Stimulated activated CD4-positive, alpha-beta T cell treated with anti-CD3 and anti-CD28 coated beads, Interleukin-15, amount 100 ng/mL, for 1 hour (primary cell): ENCODE results near the gene PLPPR4.
"Not testable (repeated sequence)": the region's sequence is repeated elsewhere in the genome, so short reads cannot be mapped to it uniquely, and the experiment has no call there.

Experiments
- DNase-seq, 2 donors: peaks; one replicate each; pipeline ENCODE4 v3.0.0-alpha.2; 2020; ENCODE audit warnings: low read depth in 1 of 2, low spot score in 1 of 2

PLPPR4 gene

GRCh38 chr1:99264201-99265021, at the start of gene PLPPR4:
TSS of gene PLPPR4 (plus strand) at chr1:99264492. CDS start at chr1:99264594, 102 bp downstream.
- DNase-seq = no peak

GRCh38 chr1:99216956-99217355, 47.3 kb upstream of the PLPPR4 start:
- DNase-seq = no peak

GRCh38 chr1:99217599-99217998, 46.7 kb upstream of the PLPPR4 start:
- no peak for DNase-seq

- no peak for DNase-seq
Measured at GRCh38 chr1:99218572-99218971, 45.7 kb upstream of the PLPPR4 start.

GRCh38 chr1:99218999-99219398, 45.3 kb upstream of the PLPPR4 start:
- no peak for DNase-seq

- no peak for DNase-seq
Measured at GRCh38 chr1:99227056-99227897, 37.0 kb upstream of the PLPPR4 start.

- DNase-seq = no peak
Measured at GRCh38 chr1:99228153-99228552, 36.1 kb upstream of the PLPPR4 start.

- no peak for DNase-seq
Measured at GRCh38 chr1:99229122-99229521, 35.2 kb upstream of the PLPPR4 start.

- no peak for DNase-seq
Measured at GRCh38 chr1:99230695-99231094, 33.6 kb upstream of the PLPPR4 start.

GRCh38 chr1:99232172-99232571, 32.1 kb upstream of the PLPPR4 start:
- DNase-seq = no peak

- DNase-seq = no peak
Measured at GRCh38 chr1:99233446-99233845, 30.8 kb upstream of the PLPPR4 start.

- no peak for DNase-seq
Measured at GRCh38 chr1:99236756-99237155, 27.5 kb upstream of the PLPPR4 start.

GRCh38 chr1:99239690-99240089, 24.6 kb upstream of the PLPPR4 start:
- no peak for DNase-seq

GRCh38 chr1:99240621-99241020, 23.7 kb upstream of the PLPPR4 start:
- DNase-seq = no peak

- DNase-seq = no peak
Measured at GRCh38 chr1:99246152-99246551, 18.1 kb upstream of the PLPPR4 start.

GRCh38 chr1:99247199-99247598, 17.1 kb upstream of the PLPPR4 start:
- DNase-seq = no peak

- no peak for DNase-seq
Measured at GRCh38 chr1:99250728-99251127, 13.6 kb upstream of the PLPPR4 start.

- DNase-seq = no peak
Measured at GRCh38 chr1:99251308-99251707, 13.0 kb upstream of the PLPPR4 start.

GRCh38 chr1:99252630-99253029, 11.7 kb upstream of the PLPPR4 start:
- DNase-seq = no peak

GRCh38 chr1:99260402-99260801, 3.9 kb upstream of the PLPPR4 start:
- DNase-seq = not testable (repeated sequence)

GRCh38 chr1:99265124-99265523, 832 bp downstream of the PLPPR4 start:
- no peak for DNase-seq

- DNase-seq = no peak
Measured at GRCh38 chr1:99266726-99267125, 2.4 kb downstream of the PLPPR4 start.
